HG03575 (cell line): ENCODE data around the gene POLR2J.
"Not testable (repeated sequence)": the region's sequence is repeated elsewhere in the genome, so short reads cannot be mapped to it uniquely, and the experiment has no call there.

Source experiments
- ATAC-seq: cut with Tn5 transposase; IDR thresholded peaks from one replicate; pipeline ENCODE4 v1.9.1; 2021; ENCODE audit not compliant: unreplicated experiment, insufficient number of reproducible peaks, low FRiP score; ENCODE audit errors: extremely low read depth

Gene POLR2J

DNA sequence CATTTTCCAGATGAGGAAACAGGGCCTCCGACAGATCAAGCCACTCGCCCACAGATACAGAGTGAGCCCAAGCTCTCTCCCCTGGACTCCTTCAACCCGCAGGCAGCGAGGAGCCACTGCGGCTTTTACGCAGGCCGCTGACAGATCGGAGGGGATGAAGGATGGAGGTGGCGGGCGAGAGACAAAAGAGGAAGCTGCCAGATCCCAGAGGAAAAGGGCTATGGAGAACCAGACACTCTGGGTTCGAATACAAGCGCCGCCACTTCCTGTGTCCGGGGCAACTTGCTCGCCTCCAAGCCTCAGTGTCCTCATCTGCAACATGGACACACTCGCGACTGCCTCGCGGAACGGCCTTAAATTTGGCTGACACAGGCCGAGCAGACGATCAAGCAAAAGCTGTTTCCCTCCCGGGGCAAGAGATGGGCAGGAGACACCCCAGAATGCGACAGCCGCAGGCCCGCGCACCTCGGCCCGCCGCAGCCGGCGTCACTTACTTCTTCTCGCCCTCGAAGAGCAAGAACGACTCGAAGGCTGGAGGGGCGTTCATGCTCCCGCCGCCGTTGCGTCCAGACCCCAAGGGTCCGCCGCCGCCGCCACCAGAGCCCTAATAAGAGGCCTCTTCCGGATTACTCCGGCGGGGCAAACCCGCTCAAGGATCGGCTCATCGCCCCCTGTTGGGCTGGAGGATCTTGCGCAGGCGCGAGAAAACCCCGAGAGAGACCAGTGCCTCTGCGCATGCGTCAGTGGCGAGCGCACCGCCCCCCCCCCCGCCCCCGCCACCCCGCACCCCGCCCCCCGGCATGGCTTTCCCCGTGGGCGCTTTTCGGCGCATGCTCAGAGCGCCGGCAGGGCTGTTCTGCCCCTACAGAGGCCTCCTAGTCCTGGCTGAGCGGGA is at the start of gene POLR2J:
POLR2J (minus strand) TSS at position 609 of the 895 bp plus-strand sequence; CDS start at position 547, 62 bp downstream.
- peak; percentile 46 for ATAC-seq

DNA sequence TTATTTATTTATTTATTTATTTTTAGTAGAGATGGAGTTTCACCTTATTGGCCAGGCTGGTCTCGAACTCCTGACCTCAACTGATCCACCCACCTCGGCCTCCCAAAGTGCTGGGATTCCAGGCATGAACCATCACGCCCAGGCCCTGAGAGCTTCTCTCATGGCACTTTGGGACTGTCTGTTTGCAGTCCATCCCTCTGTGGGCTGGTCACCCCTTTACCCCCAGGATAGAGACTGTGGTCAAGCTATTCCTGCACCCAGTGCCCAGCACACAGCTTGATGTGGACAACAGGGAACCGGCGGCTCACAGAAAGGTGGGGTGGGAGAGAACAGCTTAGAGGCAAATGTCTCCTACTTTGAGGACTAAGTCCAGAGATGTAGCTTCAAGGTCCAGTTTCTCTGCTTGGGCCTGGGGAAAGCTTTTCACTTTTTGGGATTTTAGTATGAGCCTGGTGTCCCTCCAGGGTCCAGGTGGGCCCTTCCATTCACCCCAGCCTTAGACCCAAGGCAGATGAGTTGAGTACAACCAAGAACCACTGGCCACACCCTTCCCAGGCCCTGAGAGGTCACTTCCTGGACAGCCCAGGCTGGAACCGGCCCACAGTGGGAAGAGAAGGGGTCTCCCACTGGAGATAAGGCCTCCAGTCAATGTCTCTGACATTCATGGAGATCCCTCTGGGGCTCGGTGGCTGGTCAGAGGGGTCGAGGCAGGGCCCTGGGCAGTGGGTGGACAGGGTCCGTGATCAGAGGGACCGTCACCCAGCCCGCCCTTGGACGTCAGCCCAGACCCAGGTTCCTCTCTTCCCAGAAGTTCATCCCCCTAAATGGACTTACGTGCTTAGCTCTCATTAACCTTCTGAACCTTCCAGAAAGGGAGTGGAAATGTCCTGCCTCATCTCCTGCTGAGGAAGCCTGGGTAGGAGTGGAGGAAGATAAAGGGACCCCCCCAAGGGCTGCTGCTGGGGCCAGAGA is 49.4 kb upstream of the POLR2J start:
- not testable (repeated sequence) for ATAC-seq

DNA sequence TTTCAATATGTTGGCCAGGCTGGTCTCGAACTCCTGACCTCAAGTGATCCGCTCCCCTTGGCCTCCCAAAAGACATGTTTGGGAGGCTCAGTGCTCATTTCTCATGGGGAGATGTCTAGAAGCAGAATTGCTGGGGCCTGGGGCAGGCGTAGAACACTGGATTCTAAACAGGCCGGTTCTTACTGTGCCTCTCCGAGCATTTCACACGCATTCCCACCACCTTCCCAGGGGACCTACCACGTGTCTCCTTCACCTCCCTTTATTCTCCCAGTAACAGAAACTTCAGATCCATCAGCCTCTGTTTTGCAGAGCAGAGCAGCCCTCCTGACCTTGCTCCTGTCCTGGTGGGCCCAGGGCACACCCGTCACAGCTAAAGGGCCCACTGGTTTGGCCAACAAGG is 48.5 kb upstream of the POLR2J start:
- ATAC-seq, result not testable (repeated sequence)

DNA sequence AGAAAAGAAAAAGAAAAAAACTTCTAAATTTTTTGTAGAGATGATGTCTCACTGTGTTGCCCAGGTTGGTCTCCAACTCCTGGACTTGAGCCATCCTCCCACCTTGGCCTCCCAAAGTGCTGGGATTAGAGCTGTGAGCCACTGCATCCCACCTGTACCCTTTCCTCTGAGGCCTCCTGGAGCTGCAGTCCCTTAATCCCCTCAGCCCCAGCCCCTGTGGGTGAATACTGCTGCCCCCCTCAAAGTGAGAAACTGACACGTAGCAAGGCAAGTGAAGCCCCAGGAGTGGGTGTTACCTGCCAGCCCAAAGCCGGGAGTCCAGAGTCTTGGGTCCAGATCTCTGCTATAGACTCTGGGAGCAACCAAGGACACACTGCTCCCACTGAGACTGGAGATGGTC is 46.1 kb upstream of the POLR2J start:
- ATAC-seq, result not testable (repeated sequence)

DNA sequence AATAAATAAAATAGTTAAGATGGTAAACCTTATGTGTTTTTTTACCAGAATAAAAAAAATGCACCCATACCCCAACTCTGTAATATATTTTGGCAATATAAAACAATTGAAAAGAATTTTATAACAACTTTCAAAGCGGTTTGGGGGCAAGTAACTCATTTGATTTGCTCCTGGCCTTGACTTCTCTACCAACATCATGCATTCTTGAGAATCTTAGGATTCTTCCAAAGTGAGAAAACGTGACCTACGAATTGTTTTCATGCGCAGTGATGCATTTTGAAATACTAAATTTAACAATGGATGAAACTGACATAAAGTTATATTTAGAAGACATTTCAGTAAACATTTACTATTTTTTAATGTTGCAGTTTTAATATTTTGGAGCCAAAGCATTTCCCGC is 42.1 kb upstream of the POLR2J start:
- ATAC-seq, result not testable (repeated sequence)

DNA sequence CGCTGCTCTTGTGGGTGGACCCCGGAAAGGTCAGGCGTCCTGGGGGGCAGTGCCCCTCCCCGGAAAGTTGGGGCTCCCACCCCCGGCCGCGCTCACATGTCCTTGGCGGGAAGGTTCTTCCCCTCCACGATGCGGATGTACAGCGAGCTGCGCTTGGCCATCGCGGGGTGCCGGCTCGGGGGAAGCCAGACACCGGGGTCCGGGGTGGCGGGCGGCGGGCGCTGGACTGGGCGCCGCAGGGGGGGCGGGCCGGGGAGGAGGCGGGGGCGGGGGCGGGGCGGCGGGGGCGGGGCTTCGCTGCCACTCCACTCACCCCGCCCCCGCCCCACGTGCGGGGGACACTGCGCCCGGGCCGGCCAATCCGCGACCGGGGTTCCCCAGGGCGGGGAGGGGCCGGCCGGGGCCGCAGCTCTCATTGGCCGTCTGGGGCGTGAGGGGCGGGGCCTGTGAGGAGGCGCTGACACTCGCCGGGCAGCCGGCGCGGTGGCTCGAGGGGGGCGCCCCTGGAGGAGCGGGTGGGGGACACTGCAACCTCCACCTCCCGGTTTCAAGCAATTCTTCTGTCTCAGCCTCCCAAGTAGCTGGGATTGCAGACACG is 38.9 kb upstream of the POLR2J start, which contains the start of gene RASA4B:
RASA4B (minus strand) TSS at position 228 of the 598 bp plus-strand sequence; CDS start at position 161, 67 bp downstream.
- ATAC-seq, result not testable (repeated sequence)

DNA sequence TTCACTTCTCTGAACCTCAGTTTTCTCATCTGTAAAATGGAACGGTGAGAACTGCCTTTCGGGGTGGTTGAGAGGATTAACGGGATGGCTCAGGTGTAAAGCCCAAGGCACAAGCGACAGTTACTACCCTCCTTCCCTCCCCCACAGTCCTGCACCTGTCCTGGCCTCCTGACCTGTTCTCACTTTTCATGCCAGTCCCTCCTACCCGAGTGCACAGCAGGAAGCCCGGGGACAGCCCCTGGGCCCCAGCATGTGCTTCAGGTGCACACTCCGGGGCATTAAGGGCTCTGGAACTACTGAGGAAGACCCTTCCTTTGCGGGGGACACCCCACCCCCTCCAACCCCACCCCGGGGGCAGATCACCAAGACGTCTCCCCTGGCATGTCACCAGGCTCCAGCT is 38.2 kb upstream of the POLR2J start:
- not testable (repeated sequence) for ATAC-seq

DNA sequence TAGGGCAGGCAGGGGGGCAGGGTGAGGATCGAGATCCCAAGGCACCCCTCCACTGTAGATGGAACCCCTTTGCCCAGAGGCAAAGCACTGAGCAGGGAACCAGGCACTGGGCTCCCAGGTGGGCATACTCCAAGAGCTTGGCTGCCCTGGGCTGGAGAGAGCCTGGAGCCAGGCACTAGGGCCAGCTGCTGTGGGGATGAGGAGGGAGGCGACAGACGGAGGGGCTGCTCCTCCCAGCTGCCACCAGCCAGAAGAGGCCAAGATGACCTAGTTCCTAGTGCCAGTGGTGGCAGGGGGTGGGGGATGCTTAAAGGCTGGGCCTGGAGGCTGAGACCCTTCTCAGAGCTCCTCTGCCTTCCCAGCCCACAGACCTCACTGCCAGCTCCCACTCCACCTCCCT is 37.2 kb upstream of the POLR2J start:
- ATAC-seq, result not testable (repeated sequence)

DNA sequence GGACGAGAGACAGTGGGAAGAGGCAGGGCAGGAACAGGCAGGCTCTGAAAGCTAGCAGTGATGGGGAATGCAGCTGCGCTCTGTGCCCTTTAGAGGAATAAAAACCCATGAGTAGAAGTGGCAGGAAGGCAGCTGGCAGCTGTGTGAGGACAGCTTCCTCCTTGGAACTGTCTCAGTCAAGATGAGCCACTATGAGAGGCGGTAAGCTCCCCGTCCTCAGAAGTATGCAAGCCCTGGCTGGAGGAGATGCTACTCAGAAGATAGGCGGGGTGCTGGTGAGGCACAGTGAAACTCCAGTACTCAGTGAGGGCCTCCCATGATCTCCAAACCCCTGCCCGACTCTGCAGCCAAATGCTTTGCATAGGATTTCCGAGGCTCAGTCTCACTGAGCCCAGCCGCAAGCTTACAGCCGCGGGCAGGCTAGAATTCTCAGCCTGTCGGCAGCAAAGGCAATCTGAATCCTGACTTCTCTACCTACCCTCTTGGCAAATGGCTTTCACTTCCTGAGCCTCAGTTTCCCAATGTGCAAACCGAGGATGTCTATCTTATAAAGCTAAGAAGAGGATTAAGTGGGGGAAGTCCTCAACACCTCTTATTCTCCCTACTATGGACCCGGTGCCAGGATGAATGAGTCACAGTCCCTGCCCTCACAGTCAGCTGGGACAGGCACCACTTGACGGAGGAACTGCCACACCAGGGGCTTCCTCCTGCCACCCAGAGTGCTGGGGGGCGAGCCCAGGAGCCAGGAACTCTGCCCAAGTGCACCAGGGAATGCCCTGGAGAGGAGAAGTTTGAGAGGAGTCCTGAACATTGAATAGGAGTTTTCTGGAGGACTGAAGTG is 36.4 kb upstream of the POLR2J start:
- peak; percentile 54 for ATAC-seq

DNA sequence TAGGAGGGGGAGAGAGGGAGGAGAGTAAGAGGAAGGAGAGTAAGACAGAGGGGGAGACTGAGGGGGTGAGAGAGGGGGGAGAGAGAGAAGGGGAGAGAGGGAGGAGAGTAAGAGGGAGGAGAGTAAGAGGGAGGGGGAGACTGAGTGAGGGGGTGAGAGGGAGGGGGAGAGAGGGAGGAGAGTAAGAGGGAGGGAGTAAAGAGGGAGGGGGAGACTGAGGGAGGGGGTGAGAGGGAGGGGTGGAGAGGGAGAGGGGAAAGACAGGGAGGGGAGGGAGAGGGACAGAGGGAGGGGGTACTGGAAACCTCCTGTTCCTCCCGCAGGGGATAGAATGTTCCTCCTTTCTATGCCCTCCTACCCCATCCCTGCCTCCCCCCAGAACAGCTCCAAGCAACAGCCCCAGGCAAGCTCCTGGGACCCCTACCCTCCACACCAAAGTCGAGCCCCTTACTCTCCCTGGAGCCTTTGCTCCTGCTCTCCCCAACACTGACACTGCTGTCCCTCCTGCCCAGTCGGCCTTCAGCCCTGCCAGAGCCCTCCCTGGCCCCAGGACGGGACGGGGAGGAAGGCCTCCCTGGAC is 34.0 kb upstream of the POLR2J start:
- not testable (repeated sequence) for ATAC-seq

DNA sequence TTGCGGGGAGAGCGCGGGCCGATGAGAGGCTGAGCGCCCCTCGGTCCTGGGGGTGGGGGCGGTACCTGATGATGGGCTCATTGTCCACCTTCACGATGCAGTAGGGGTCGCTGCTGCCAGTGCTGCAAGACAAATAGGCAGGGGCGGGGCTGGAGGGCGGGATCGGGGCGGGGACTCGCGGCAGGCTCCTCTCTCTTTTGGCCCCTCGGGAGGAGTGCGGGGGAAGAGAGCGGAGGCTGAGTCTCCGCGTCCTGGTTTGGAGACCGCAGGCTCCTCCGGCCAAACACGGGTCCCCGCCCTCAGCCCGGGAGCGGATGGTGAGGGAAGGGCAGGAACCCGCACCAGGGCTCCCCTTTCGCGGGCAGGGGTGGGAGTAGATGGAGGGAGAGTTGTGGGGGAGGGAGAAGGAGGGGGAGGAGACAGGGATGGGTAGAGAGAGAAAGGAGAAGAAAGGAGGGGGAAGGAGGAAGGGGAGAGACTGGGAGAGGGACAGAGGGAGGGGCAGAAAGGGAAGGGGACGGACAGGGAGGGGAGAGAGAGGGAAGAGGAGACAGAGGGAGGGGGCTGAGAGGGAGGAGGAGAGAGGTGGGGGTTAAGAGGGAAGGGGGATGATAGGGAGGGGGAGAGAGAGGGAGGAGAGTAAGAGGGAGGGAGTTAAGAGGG is 33.3 kb upstream of the POLR2J start:
- not testable (repeated sequence) for ATAC-seq

DNA sequence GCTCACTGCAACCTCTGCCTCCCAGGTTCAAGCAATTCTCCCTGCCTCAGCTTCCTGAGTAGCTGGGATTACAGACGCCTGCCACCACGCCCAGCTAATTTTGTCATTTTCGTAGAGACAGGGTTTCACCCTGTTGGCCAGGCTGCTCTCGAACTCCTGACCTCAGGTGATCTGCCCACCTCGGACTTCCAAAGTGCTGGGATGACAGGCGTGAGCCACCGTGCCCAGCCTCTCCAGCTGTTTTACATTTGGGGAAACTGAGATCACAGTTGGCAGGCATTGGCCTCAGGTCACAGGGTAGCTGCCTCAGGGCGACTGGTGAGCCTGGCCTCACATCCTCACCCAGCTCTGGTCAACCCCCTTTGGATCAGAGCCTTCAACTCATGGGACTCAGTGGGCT is 31.9 kb upstream of the POLR2J start:
- not testable (repeated sequence) for ATAC-seq

DNA sequence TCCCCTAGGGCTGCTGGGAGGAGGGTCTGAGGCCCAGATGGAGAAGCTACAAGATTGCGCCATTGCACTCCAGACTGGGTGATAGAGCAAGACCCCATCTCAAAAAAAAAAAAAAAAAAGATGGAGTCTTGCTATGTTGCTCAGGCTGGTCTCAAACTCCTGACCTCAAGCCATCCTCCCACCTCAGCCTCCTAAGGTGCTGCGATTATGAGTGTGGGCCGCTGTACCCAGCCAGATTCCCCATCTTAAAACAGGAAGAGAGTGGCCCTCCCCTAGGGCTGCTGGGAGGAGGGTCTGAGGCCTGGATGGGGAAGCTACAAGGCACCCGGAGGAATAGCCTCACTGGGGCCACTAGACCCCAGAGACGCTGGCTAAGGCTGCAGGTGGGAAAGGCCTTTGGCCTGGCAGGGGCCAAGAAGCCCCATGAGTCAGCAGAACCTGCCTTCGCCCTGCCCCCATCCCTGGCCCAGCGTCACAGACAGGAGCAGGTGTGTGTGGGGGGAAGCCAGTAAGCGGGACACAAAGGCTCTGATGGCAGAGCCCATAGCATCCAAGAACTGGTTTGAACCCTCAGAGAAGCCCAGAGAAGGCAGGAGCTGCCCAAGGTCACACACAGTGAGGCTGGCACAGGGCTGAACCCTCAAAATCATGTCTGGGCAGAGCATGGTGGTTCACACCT is 28.8 kb upstream of the POLR2J start:
- ATAC-seq, result not testable (repeated sequence)

DNA sequence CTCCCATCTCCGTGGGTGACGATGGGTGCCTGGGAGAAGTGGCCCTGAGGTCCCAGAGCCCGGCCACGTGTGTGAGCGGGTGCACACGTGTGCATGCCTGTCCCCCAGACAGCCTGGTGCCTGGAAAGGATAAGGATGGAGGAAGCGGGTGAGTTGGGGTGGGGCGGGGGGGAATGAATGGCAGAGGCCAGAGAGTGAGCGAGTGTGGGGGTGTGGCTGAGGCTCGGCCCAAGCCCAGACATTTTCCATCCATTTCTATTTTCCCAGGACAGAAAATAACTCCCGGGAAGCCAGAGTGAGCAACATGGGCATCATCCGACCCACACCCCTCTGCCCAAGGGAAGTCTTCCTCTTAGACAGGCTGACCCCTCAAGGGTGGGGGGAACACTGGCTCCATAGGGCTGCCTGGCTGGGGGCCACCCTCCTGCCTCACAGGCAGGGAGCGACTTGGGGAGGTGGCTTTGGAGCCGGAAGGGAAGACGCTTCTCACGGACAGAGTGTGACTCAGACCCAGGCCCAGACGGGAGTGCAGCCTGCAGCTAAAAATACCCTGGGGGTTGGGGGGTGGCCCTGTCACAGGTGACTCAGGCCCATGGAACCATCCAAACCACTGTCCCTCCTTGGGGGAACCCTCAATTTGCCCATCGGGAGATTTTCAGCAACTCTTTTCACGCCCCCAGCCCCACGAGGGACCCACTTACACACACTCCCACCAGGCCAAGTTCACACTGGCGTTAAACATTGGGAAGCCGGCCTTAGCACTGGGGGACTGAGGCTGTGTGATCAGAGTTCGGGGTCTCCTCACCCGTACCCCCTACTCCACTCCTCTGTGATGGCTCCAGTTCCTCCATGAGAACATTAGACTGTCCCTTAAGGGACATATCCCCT is 26.8 kb upstream of the POLR2J start:
- not testable (repeated sequence) for ATAC-seq

DNA sequence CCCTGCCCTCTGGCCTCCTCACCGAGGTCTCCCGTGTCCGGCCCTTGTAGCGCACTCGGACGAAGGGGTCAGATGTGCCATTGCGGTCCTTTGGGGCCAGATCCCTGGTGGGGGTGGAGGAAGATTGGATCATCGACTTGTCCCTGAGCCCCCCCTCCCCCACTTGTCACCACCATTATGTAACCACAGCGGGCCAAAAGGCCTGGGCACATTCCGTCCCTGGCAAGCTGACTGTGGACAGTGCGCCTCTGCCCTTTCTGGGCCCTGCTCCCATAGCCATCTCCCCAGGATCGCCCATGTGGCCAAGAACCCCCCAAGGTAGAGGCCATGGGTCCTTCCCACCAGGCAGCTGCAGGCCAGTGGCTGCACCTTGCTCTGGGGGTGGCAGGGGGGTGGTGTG is 24.4 kb upstream of the POLR2J start:
- not testable (repeated sequence) for ATAC-seq

DNA sequence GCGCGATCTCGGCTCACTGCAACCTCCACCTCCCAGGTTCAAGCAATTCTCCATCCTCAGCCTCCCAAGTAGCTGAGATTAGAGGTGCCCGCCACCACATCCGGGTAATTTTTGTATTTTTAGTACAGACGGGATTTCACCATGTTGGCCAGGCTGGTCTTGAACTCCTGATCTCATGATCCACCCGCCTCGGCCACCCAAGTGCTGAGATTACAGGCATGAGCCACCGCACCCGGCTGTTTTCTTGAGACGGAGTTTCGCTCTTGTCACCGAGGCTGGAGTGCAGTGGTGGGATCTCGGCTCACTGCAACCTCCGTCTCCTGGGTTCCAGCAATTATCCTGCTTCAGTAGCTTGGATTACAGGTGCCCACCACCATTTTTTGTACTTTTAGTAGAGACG is 19.6 kb upstream of the POLR2J start:
- not testable (repeated sequence) for ATAC-seq
